ENCODE measurements around the gene HABP2. TPM values are rescaled to one million over a fixed set of nuclear protein-coding genes. Genes with fewer than 3 reads are reported as not detected.
A peak's percentile ranks its signal among the peaks of the same experiment; 100 is the strongest.

HABP2 gene
- total RNA-seq, 3 donors from 2014 or later, result not detected

DNA sequence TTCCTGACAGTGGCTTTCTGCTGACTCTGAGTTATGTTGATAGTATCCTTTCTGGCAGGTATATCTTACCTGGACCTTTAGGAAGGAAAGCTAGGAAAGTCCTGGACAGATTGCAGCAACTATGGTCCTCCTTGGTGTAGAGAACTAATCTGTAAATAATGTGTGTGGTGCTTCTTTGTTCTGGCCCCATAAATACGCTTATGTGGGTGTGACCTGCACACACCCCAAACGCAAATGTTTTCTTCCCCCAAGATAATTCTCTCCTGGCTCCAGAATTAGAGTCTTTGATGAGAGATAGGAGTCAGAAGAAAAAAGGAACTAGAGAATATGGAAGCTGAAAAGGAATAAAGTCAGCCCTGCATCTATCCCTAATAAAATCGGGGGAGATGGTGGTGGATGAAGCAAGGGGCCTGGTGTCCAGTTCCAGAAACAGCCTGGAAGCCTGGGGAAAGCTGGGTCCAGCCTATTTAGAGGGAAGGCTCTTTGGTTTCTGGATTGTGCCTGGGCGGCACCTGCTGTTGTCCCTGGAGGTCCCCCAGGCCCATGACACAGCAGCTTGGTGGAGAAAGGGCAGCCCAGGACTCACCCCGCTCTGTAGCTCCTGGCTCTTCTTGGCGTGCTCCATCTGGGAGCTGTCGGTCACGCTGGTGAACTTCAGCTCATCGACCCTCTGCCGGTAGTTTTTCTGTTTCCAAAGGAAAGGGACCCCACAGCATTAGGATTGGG, 72.8 kb downstream of the HABP2 start:
- TF ChIP-seq, protein P1, sequence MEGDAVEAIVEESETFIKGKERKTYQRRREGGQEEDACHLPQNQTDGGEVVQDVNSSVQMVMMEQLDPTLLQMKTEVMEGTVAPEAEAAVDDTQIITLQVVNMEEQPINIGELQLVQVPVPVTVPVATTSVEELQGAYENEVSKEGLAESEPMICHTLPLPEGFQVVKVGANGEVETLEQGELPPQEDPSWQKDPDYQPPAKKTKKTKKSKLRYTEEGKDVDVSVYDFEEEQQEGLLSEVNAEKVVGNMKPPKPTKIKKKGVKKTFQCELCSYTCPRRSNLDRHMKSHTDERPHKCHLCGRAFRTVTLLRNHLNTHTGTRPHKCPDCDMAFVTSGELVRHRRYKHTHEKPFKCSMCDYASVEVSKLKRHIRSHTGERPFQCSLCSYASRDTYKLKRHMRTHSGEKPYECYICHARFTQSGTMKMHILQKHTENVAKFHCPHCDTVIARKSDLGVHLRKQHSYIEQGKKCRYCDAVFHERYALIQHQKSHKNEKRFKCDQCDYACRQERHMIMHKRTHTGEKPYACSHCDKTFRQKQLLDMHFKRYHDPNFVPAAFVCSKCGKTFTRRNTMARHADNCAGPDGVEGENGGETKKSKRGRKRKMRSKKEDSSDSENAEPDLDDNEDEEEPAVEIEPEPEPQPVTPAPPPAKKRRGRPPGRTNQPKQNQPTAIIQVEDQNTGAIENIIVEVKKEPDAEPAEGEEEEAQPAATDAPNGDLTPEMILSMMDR (IDR thresholded peaks at IDR 0.05), result no peak
- DNase-seq (peak in 1 of 3 donors; percentile 40), ATAC-seq (peak; percentile 80)
- intact Hi-C loops (cut with DNase I, micrococcal nuclease), result no loop called here
- no peaks in the 10 kb centered on the region for H3K36me3 ChIP-seq (ENCODE audit: low read depth)
- H3K4me3 ChIP-seq, result no peak overlapping the region
- H3K9me3 ChIP-seq, result no peaks in the 10 kb centered on the region
- peaks cover 32% of the 10 kb centered on the region for H3K4me1 ChIP-seq (ENCODE audit: low read depth)

DNA sequence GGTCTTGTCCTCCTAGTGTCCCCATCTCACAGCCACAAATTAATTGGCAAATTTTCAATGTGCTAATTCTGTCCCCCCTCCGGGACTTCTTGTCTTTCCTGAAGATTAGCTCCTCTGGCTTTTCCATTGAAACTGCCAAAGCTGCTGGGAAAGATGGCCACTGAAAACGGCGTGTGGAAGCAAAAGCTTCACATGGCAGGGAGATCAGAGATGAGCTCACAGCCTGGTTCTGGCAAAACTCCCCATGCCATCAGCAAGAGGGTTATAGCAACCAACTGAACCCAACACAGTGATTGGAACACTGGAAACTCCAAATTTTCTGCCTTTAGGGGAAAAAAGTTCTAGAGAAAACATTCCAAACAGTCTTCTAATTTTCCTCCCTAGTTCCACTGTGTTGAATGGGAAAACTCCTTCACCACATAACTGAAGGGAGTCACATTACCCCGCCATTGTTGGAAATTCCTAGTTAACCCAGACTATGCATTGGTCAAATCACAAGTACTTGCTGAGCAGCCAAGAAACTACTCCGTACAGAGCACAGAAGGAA, 74.0 kb downstream of the HABP2 start:
- DNase-seq, result no peak
- H3K36me3 ChIP-seq (ENCODE audit: low read depth), result no peaks in the 10 kb centered on the region
- intact Hi-C loops (cut with DNase I, micrococcal nuclease), result no loop called here

DNA sequence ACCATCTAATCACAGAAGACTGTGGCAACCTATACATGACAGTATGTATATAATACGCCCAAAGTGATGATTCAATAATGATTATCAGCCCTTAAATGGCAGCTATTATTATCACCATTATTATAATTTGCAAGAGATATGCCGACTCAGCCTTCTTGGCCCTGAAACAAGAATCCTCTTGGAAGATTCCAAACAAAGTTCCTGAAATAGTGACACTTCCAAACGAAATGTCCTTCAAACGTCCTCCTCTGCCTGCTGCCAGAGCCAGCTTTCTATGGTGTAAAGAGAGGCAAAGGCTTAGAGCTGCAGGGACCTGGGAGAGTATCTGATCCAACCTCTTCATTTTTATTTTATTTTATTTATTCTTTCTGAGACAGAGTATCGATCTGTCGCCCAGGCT, 75.0 kb downstream of the HABP2 start:
- ATAC-seq, result no peak
- no peaks in the 10 kb centered on the region for H3K9me3 ChIP-seq
- H3K4me1 ChIP-seq (ENCODE audit: low read depth), result peaks cover 40% of the 10 kb centered on the region
- no peak for DNase-seq
- TF ChIP-seq, protein P1 (IDR thresholded peaks at IDR 0.05), result no peak
- no peaks in the 10 kb centered on the region for H3K36me3 ChIP-seq (ENCODE audit: low read depth)
- intact Hi-C loops (cut with DNase I, micrococcal nuclease), result no loop called here
- no peak overlapping the region for H3K4me3 ChIP-seq

More for the DNA sequence above, 74.0 kb downstream of the HABP2 start:
- peaks cover 40% of the 10 kb centered on the region for H3K4me1 ChIP-seq (ENCODE audit: low read depth)
- ATAC-seq, result peak; percentile 14
- H3K9me3 ChIP-seq, result no peaks in the 10 kb centered on the region
- no peak overlapping the region for H3K4me3 ChIP-seq
- TF ChIP-seq, protein P1 (IDR thresholded peaks at IDR 0.05), result no peak

DNA sequence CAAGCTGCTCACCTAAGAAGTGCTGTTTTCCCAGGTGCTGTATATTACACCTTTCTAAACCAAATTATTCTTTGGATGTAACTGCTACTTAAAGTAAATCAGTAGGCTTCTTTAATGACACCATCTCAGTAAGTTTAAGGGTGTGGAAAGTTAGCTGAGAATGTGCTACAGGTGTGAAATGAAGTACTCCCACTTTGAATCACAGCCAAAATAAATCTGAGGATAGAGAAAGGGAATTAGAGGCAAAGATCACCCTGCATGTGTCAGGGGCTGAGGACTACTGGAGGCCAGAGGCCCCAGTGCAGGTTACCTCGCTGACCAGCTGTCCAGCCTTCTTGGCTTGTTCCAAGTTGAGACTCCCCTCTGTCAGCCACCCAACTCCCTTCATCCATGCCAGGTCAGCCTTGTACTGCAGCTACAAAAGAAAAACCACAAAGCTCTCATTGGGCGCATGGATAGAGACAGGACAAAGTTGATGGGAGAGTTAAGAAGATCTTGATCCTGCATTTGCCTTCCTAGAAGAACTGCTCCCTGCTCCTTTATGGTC, 75.8 kb downstream of the HABP2 start:
- intact Hi-C loops (cut with DNase I, micrococcal nuclease), result no loop called here
- peak; percentile 60 for ATAC-seq

DNA sequence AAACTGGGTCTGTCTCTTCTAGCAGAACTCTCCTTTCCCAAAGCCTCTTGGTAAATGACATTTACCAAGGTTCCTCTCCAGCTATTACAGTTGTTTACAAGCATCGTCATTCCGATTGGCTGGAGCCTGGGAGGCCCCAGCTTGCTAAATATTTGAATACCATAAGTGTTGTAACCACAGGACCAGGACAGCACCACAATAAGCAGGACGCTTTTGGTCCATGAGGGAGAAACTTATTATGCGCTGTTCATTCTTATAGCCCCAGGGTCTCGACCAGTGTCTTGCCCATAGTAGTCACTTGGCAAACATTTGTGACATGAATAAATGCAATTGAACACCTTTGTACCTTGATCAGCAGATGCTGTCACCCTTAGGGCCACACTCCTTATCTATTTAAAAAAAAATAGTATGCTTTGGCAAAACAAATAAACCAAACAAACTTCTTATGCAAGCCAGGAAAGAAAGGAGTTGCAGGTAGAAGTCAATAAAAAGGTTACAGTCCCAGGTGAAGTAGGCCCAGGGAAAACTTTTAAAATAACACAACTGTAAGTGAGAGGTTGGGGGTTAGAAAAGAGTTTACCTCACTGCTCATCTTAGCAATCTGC, 78.2 kb downstream of the HABP2 start:
- Histone ChIP-seq H3K4me3 (no peak overlapping the region), H3K4me1 (ENCODE audit: low read depth) (peaks cover 36% of the 10 kb centered on the region), H3K9me3 (no peaks in the 10 kb centered on the region), H3K36me3 (ENCODE audit: low read depth) (no peaks in the 10 kb centered on the region)
- TF ChIP-seq, protein P1 (IDR thresholded peaks at IDR 0.05), result no peak
- DNase-seq, result no peak
- peak; percentile 55 for ATAC-seq
- intact Hi-C loops (cut with DNase I, micrococcal nuclease), result no loop called here

More for the DNA sequence above, 75.8 kb downstream of the HABP2 start:
- TF ChIP-seq, protein P1 (IDR thresholded peaks at IDR 0.05), result no peak
- H3K9me3 ChIP-seq, result no peaks in the 10 kb centered on the region
- H3K4me1 ChIP-seq (ENCODE audit: low read depth), result peaks cover 40% of the 10 kb centered on the region
- DNase-seq, result no peak
- no peak overlapping the region for H3K4me3 ChIP-seq
- H3K36me3 ChIP-seq (ENCODE audit: low read depth), result no peaks in the 10 kb centered on the region
